ENCODE data around the gene FAM241B.

The FAM241B gene

GRCh38 chr10:69679736-69680135, 49.7 kb downstream of the FAM241B start:
- no peak for DNase-seq (ENCODE audit: low read depth)
- no peak for TF ChIP-seq CTCF (conservative IDR thresholded peaks at IDR 0.05; ENCODE audit: low read depth, low read length)
- no peak overlapping the region for H3K4me3 ChIP-seq (ENCODE audit: low read depth, low read length)

- no peak for TF ChIP-seq CTCF (conservative IDR thresholded peaks at IDR 0.05; ENCODE audit: low read depth, low read length)
- DNase-seq (ENCODE audit: low read depth) = no peak
- H3K4me3 ChIP-seq (ENCODE audit: low read depth, low read length) = no peak overlapping the region
These were observed 50.6 kb downstream of the FAM241B start for GRCh38 chr10:69680610-69681009.

- DNase-seq (ENCODE audit: low read depth) = no peak
- H3K4me3 ChIP-seq (ENCODE audit: low read depth, low read length) = no peak overlapping the region
- TF ChIP-seq CTCF (conservative IDR thresholded peaks at IDR 0.05; ENCODE audit: low read depth, low read length) = no peak
These were observed 51.4 kb downstream of the FAM241B start for GRCh38 chr10:69681436-69681835.

- no peak overlapping the region for H3K4me3 ChIP-seq (ENCODE audit: low read depth, low read length)
- no peak for TF ChIP-seq CTCF (conservative IDR thresholded peaks at IDR 0.05; ENCODE audit: low read depth, low read length)
These were observed 53.0 kb downstream of the FAM241B start for GRCh38 chr10:69682955-69683474.

More at GRCh38 chr10:69682955-69683474, 53.0 kb downstream of the FAM241B start:
- DNase-seq (ENCODE audit: low read depth) = no peak
